ENCODE results near the gene SDK1. TPM values are rescaled to one million over a fixed set of nuclear protein-coding genes. Genes with fewer than 3 reads are reported as not detected.

The SDK1 gene
- total RNA-seq, 4 donors from 2014 or later = 1.2 to 1.8 (median 1.5) TPM

DNA sequence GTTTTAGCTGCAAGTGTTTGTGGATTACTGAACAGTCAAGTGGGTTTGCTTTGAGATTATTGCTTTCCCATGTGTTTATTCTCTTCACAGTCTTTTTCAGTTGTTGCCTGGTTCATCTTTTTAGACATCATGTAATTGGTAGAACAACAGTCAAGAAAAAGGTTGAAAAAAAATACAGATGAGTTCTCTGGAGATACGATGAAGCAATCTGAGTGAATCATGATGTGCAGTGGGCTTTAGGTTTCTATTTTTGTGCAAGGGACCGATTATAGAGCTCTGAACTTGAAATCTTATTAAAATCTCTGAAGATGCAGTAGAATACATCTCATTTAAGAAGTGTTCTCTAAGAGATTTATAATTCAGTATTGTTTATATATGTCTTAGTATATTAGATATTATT lies 145.7 kb downstream of the SDK1 start:
- Histone ChIP-seq H3K4me1 (no peaks in the 10 kb centered on the region), H3K4me3 (no peak overlapping the region), H3K36me3 (no peaks in the 10 kb centered on the region), H3K27me3 (no peaks in the 10 kb centered on the region), H3K9me3 (peaks cover 0 to 5% (median 0%) of the 10 kb centered on the region in 3 donors), H3K27ac (no peak overlapping the region)
- no peak for DNase-seq
- TF ChIP-seq, protein P1, sequence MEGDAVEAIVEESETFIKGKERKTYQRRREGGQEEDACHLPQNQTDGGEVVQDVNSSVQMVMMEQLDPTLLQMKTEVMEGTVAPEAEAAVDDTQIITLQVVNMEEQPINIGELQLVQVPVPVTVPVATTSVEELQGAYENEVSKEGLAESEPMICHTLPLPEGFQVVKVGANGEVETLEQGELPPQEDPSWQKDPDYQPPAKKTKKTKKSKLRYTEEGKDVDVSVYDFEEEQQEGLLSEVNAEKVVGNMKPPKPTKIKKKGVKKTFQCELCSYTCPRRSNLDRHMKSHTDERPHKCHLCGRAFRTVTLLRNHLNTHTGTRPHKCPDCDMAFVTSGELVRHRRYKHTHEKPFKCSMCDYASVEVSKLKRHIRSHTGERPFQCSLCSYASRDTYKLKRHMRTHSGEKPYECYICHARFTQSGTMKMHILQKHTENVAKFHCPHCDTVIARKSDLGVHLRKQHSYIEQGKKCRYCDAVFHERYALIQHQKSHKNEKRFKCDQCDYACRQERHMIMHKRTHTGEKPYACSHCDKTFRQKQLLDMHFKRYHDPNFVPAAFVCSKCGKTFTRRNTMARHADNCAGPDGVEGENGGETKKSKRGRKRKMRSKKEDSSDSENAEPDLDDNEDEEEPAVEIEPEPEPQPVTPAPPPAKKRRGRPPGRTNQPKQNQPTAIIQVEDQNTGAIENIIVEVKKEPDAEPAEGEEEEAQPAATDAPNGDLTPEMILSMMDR (IDR thresholded peaks at IDR 0.05 in 4 of 5, conservative IDR thresholded peaks at IDR 0.05 in 1 of 5) = no peak
- no peak for TF ChIP-seq POLR2A (IDR thresholded peaks at IDR 0.05)
- intact Hi-C loops (cut with DNase I; ENCODE audit: low total_unique reads) (no loop called here), in situ Hi-C loops (cut with MboI; ENCODE audit: low sequenced_read_pairs in 4 of 4) (no loop called here)
- ATAC-seq = no peak

DNA sequence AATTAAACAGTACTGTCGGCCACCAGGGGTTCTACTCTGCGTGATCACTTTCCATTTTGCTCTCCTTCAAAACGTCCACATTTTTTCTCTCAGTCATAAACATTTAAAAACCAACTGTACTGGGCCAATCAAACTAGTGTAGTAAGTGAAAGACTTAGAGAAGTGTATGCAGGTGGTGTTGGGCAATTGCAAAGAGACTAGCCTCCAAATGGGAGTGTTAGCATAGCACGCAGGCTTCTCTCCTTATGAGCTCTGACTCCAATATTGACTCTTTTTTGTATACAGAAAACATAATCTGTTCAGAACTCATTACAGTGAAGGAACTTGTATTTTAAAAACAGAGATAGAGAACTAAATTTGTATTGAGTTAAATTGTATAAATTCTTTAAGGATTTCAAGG lies 150.6 kb downstream of the SDK1 start:
- no peak for ATAC-seq
- H3K36me3 ChIP-seq = no peaks in the 10 kb centered on the region
- H3K27ac ChIP-seq = no peak overlapping the region

DNA sequence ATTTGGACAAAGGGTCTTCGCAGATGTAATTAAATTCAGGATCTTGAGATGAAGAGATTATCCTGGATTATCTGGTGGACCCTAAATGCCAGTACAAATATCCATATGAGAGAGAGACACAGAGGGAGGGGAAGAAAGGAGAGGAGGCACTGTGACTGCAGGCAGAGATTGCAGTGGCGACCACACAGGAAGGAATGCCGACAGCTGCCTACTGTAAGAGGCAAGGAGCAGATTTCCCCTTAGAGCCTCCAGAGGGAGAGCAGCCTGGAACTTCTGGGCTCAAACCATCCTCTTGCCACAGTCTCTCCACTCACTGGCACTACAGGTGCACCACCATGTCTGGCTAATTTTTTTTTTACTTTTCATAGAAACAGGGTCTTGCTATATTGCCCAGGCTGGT lies 152.3 kb downstream of the SDK1 start:
- intact Hi-C loops (cut with DNase I; ENCODE audit: low total_unique reads) (no loop called here), in situ Hi-C loops (cut with MboI; ENCODE audit: low sequenced_read_pairs in 4 of 4) (no loop called here)
- ATAC-seq (no peak), DNase-seq (no peak)
- H3K4me3 ChIP-seq = no peak overlapping the region
- H3K4me1 ChIP-seq = no peaks in the 10 kb centered on the region
- H3K27me3 ChIP-seq = no peaks in the 10 kb centered on the region
- no peaks in the 10 kb centered on the region for H3K9me3 ChIP-seq
- no peaks in the 10 kb centered on the region for H3K36me3 ChIP-seq
- TF ChIP-seq POLR2A (IDR thresholded peaks at IDR 0.05) = no peak
- TF ChIP-seq, protein P1 (IDR thresholded peaks at IDR 0.05 in 4 of 5, conservative IDR thresholded peaks at IDR 0.05 in 1 of 5) = no peak
- H3K27ac ChIP-seq = no peak overlapping the region

More for the DNA sequence above, 150.6 kb downstream of the SDK1 start:
- TF ChIP-seq POLR2A (IDR thresholded peaks at IDR 0.05) = no peak
- TF ChIP-seq, protein P1 (IDR thresholded peaks at IDR 0.05 in 4 of 5, conservative IDR thresholded peaks at IDR 0.05 in 1 of 5) = no peak
- intact Hi-C loops (cut with DNase I; ENCODE audit: low total_unique reads) = no loop called here
- Histone ChIP-seq H3K9me3 (no peaks in the 10 kb centered on the region), H3K4me1 (no peaks in the 10 kb centered on the region), H3K27me3 (no peaks in the 10 kb centered on the region), H3K4me3 (no peak overlapping the region)
- no peak for DNase-seq
- in situ Hi-C loops (cut with MboI; ENCODE audit: low sequenced_read_pairs in 4 of 4) = no loop called here

DNA sequence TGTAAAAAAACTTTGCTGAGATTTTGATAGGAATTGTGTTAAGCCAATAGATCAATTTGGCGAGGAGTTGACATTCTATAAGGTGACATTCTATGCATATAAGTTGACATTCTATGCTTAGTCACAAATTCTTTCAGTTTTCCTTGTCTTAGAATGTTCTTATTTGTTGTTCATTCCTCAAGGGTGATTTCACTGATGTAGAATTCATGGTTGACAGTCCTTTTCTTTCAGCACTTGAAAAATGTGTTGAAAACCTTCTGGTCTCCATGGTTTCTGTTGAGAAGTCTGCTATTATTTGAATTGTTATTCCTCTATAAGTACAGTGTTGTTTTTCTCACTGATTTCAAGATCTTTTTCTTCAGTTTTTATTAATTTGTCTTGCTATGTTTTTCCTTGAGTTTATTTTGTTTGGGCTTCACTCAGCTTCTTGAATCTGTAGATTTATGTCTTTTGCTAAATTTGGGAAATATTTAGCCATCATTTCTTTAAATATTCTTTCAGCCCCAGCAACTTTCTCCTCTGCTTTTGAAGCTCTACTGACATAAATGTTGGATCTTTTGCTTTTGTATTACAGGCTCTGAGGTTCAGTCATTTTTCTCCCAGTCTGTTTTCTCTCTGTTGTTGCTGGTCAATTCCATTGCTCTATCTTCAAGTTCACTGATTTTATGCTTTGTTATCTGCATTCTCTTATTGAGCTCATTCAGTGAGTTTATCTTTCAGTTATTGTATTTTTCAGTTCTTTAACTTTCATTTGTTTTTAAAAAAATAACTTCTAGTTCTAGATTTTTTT lies 154.9 kb downstream of the SDK1 start:
- in situ Hi-C loops (cut with MboI; ENCODE audit: low sequenced_read_pairs in 4 of 4) = no loop called here
- no peaks in the 10 kb centered on the region for H3K27me3 ChIP-seq
- intact Hi-C loops (cut with DNase I; ENCODE audit: low total_unique reads) = no loop called here
- no peak for DNase-seq
- no peak overlapping the region for H3K4me3 ChIP-seq
- TF ChIP-seq, protein P1 (IDR thresholded peaks at IDR 0.05 in 4 of 5, conservative IDR thresholded peaks at IDR 0.05 in 1 of 5) = no peak
- no peak for TF ChIP-seq POLR2A (IDR thresholded peaks at IDR 0.05)
- H3K36me3 ChIP-seq = no peaks in the 10 kb centered on the region
- H3K27ac ChIP-seq = no peak overlapping the region
- no peaks in the 10 kb centered on the region for H3K4me1 ChIP-seq
- H3K9me3 ChIP-seq = no peaks in the 10 kb centered on the region
- ATAC-seq = no peak
